ENCODE results near the gene IRAK3.
A peak's percentile ranks its signal among the peaks of the same experiment; 100 is the strongest.

DNA sequence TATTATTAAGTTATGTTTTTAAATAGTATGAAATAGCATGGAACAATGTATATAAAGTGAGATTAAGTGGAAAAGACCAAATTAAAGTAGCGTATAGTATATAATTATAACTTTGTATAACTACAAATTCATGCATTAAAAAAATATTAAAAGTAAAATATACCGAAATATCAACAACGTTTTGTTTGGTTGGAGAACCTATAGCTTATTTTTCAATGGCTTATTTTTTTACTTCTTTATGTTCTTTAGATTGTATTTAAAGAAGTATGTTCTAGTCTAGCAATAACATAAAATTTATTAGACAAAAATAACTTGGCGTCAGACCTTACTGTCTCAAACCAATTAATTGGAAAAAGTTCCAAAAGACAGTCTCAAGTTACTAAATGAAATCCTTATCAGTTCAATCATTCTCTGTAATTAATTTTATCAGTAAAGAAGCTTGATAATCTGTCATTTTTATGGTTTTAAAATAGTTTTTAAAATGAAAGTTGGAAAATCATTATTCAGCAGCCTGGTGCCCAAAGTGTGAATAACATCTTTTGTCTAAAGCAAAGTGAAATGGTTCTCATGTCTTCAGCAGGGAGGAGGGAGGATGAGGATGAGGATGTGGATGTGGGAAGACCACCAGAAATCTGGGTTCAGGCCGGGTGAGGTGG, 46.7 kb downstream of the IRAK3 start:
- TF ChIP-seq, protein P1, sequence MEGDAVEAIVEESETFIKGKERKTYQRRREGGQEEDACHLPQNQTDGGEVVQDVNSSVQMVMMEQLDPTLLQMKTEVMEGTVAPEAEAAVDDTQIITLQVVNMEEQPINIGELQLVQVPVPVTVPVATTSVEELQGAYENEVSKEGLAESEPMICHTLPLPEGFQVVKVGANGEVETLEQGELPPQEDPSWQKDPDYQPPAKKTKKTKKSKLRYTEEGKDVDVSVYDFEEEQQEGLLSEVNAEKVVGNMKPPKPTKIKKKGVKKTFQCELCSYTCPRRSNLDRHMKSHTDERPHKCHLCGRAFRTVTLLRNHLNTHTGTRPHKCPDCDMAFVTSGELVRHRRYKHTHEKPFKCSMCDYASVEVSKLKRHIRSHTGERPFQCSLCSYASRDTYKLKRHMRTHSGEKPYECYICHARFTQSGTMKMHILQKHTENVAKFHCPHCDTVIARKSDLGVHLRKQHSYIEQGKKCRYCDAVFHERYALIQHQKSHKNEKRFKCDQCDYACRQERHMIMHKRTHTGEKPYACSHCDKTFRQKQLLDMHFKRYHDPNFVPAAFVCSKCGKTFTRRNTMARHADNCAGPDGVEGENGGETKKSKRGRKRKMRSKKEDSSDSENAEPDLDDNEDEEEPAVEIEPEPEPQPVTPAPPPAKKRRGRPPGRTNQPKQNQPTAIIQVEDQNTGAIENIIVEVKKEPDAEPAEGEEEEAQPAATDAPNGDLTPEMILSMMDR (IDR thresholded peaks at IDR 0.05) = peak in 3 of 5 experiments; percentile 16 to 22 (median 19)
- TF ChIP-seq POLR2A (IDR thresholded peaks at IDR 0.05) = no peak
